Smooth muscle cell (in vitro differentiated cells): ENCODE data around the gene SCN11A. TPM values are rescaled to one million over a fixed set of nuclear protein-coding genes. Genes with fewer than 3 reads are reported as not detected.

Experiments
- DNase-seq: peaks from one replicate; lab custom pipeline; 2025; ENCODE audit not compliant: unreplicated experiment; lab: John Stamatoyannopoulos, UW
- H2AFZ ChIP-seq: fragments of 200-600 bp; sonication (generic); 2 replicates; pipeline ENCODE4 v1.6.0; 2016; ENCODE audit warnings: antibody characterized with exemption, low read depth, mild to moderate bottlenecking
- H3F3A ChIP-seq: fragments of 200-600 bp; sonication (generic); 2 replicates; pipeline ENCODE4 v1.6.0; 2017; ENCODE audit warnings: antibody characterized with exemption, low read depth
- H3K27ac ChIP-seq: fragments of 200-600 bp; sonication (generic); 2 replicates; pipeline ENCODE4 v1.5.1; 2016; ENCODE audit warnings: low read depth, mild to moderate bottlenecking
- H3K27me3 ChIP-seq: fragments of 200-600 bp; sonication (generic); 2 replicates; pipeline ENCODE4 v1.6.1; 2016; ENCODE audit warnings: low read depth, mild to moderate bottlenecking
- H3K36me3 ChIP-seq: fragments of 200-600 bp; sonication (generic); 2 replicates; pipeline ENCODE4 v1.5.1; 2016; ENCODE audit warnings: low read depth
- H3K4me1 ChIP-seq: fragments of 200-600 bp; sonication (generic); 2 replicates; pipeline ENCODE4 v1.5.1; 2016; ENCODE audit warnings: low read depth
- H3K4me2 ChIP-seq: fragments of 200-600 bp; sonication (generic); 2 replicates; pipeline ENCODE4 v1.6.0; 2016; ENCODE audit warnings: mild to moderate bottlenecking
- H3K4me3 ChIP-seq: fragments of 200-600 bp; sonication (generic); 2 replicates; pipeline ENCODE4 v1.5.1; 2016; ENCODE audit warnings: mild to moderate bottlenecking
- H3K79me2 ChIP-seq: fragments of 200-600 bp; sonication (generic); 2 replicates; pipeline ENCODE4 v1.6.0; 2016; ENCODE audit warnings: low read depth, mild to moderate bottlenecking
- H3K9ac ChIP-seq: fragments of 200-600 bp; sonication (generic); 2 replicates; pipeline ENCODE4 v1.6.0; 2016; ENCODE audit warnings: low read depth
- H3K9me3 ChIP-seq: fragments of 200-600 bp; sonication (generic); replicated peaks from 2 replicates; pipeline ENCODE4 v1.5.1; 2016; ENCODE audit warnings: low read depth
- H4K20me1 ChIP-seq: fragments of 200-600 bp; sonication (generic); 2 replicates; pipeline ENCODE4 v1.6.0; 2016; ENCODE audit warnings: low read depth
- WGBS: methylation state at CpG from one replicate; pipeline ENCODE4 v1.1.7; 2016; ENCODE audit warnings: low lambda C conversion rate; 5-methylcytosine and 5-hydroxymethylcytosine counted together
- polyA plus RNA-seq: library from polyadenylated mRNA; unstranded; fragments of >200 nt; fragmentation: Nextera tagmentation; extraction: Ambion mirVana; gene quantifications from 2 replicates; pipeline ENCODE4 v1.2.1, GENCODE V29; 2016
- total RNA-seq: library from RNA; depleted of rRNA; stranded (reverse); fragments of >200 nt; gene quantifications from 2 replicates; pipeline ENCODE4 v1.2.3, GENCODE V29; 2014
- TF ChIP-seq, protein P1 (sequence below): fragments of 200-600 bp; sonication (generic); IDR thresholded peaks from 2 replicates; pipeline ENCODE4 v1.5.1; 2017; ENCODE audit warnings: borderline replicate concordance, mild to moderate bottlenecking, antibody characterized with exemption; ENCODE audit not compliant: insufficient read depth, poor library complexity, severe bottlenecking

The SCN11A gene
- total and polyA plus RNA-seq, 2 experiments from 2014 or later = 0.04 TPM; not detected in 1

DNA sequence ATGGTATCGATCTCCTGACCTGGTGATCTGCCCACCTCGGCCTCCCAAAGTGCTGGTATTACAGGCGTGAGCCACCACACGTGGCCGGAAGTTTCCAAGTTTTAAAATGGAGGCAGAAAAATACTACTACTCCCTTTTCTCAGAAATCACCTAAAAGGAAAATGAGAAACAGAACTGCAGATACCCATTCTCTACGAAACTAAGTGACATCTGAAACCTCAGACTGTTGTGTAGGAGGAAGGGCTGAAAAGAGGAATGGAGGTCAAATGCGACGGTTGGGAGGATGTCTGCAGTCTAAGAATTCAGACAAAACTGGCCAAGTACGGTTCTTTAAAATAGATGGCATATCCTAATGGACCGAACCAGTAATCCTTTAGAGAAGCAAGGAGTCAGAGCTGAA, 24.2 kb upstream of the SCN11A start:
- TF ChIP-seq, protein P1, sequence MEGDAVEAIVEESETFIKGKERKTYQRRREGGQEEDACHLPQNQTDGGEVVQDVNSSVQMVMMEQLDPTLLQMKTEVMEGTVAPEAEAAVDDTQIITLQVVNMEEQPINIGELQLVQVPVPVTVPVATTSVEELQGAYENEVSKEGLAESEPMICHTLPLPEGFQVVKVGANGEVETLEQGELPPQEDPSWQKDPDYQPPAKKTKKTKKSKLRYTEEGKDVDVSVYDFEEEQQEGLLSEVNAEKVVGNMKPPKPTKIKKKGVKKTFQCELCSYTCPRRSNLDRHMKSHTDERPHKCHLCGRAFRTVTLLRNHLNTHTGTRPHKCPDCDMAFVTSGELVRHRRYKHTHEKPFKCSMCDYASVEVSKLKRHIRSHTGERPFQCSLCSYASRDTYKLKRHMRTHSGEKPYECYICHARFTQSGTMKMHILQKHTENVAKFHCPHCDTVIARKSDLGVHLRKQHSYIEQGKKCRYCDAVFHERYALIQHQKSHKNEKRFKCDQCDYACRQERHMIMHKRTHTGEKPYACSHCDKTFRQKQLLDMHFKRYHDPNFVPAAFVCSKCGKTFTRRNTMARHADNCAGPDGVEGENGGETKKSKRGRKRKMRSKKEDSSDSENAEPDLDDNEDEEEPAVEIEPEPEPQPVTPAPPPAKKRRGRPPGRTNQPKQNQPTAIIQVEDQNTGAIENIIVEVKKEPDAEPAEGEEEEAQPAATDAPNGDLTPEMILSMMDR = no peak
- Histone ChIP-seq H3K9me3 (no peaks in the 10 kb centered on the region), H3K9ac (no peak overlapping the region), H3K27me3 (no peaks in the 10 kb centered on the region), H3K4me2 (no peak overlapping the region), H3K27ac (no peak overlapping the region), H4K20me1 (no peaks in the 10 kb centered on the region), H3K4me3 (no peak overlapping the region), H3K4me1 (no peaks in the 10 kb centered on the region), H3F3A (no peaks in the 10 kb centered on the region), H3K36me3 (peaks cover 7% of the 10 kb centered on the region), H3K79me2 (no peaks in the 10 kb centered on the region), H2AFZ (no peak overlapping the region)
- no peak for DNase-seq
- WGBS = 98% methylated on average over 10 of the region's 10 CpGs

DNA sequence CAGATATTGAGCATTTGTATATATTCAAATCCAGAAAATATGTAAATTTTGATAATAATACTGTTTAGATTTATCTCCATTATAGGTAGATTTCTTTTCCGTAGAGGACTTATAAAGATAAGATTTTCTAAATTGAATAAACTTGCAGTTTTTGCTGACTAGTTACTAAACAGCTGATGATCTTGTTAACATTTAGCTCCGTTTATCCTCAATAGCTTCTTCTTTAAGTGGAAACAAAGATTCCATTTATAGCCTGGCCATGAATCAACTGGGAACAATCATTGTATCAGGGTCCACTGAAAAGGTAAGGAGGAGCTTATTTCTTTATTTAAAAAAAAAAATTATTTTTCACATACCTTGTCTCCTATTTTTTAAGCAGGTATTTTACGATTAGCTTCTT, 16.8 kb upstream of the SCN11A start:
- Histone ChIP-seq H3K4me2 (no peak overlapping the region), H3F3A (no peaks in the 10 kb centered on the region), H3K4me1 (no peaks in the 10 kb centered on the region), H4K20me1 (peaks cover 35% of the 10 kb centered on the region), H3K79me2 (peaks cover 2% of the 10 kb centered on the region), H3K27me3 (no peaks in the 10 kb centered on the region), H3K36me3 (no peaks in the 10 kb centered on the region), H3K27ac (no peak overlapping the region), H3K9me3 (no peaks in the 10 kb centered on the region), H2AFZ (no peak overlapping the region), H3K9ac (no peak overlapping the region), H3K4me3 (no peak overlapping the region)
- TF ChIP-seq, protein P1 = no peak
- 80% methylated on average over 3 of the region's 3 CpGs for WGBS
- DNase-seq = no peak

DNA sequence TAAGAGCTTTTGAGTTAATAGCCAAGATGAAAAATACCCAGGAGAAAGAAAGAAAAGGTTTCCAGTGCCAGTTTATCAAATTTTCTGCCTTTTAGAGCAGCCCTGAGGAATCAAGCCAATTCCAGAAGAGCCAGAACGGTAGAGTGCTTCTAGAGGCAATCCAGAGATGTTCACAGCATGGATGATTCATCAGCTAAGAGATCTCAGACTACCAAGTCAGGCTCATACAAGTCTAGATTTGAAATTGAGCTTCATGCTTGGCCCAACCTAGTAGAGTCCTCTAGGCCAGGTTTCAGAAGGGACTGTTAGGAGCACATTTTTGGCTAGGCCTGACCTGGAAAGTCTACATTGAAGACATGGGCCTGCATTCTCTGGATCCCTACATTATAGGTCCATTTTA, 15.5 kb upstream of the SCN11A start:
- H4K20me1 ChIP-seq = peaks cover 46% of the 10 kb centered on the region
- no peaks in the 10 kb centered on the region for H3K27me3 ChIP-seq
- H3K36me3 ChIP-seq = no peaks in the 10 kb centered on the region
- TF ChIP-seq, protein P1 = no peak
- H3K4me2 ChIP-seq = no peak overlapping the region
- no peaks in the 10 kb centered on the region for H3K9me3 ChIP-seq
- no peak overlapping the region for H3K9ac ChIP-seq
- DNase-seq = no peak
- H3K27ac ChIP-seq = no peak overlapping the region
- WGBS = 71% methylated on average over 1 of the region's 1 CpG
- peaks cover 4% of the 10 kb centered on the region for H3K79me2 ChIP-seq
- H3K4me1 ChIP-seq = no peaks in the 10 kb centered on the region
- no peak overlapping the region for H2AFZ ChIP-seq
- H3K4me3 ChIP-seq = no peak overlapping the region
- H3F3A ChIP-seq = no peaks in the 10 kb centered on the region

DNA sequence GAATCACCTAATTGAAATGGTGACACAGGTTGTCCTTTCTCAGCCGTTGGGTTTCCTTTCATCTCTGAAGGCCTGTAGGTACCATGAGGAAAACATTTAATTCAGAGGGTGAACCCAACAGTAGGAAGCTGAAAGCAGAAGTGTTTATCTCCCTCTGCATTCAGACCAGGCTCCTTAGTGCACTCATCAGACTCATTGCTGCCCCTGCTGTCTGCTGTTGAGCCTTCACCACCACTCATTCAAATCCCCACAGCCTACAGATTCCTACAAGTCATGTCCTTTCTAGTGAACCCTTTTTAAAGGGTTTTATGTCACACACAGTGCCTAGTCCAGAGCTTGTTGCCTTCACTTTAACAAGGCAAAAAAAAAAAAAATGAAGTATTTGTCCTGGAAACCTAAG, 13.5 kb upstream of the SCN11A start:
- no peaks in the 10 kb centered on the region for H3K9me3 ChIP-seq
- H3K4me1 ChIP-seq = no peaks in the 10 kb centered on the region
- H3K27ac ChIP-seq = no peak overlapping the region
- H3K4me2 ChIP-seq = no peak overlapping the region
- H4K20me1 ChIP-seq = peaks cover 60% of the 10 kb centered on the region
- no peaks in the 10 kb centered on the region for H3F3A ChIP-seq
- DNase-seq = no peak
- 50% methylated on average over 1 of the region's 1 CpG for WGBS
- H3K27me3 ChIP-seq = no peaks in the 10 kb centered on the region
- no peaks in the 10 kb centered on the region for H3K36me3 ChIP-seq
- H3K79me2 ChIP-seq = peaks cover 19% of the 10 kb centered on the region
- H3K4me3 ChIP-seq = no peak overlapping the region
- TF ChIP-seq, protein P1 = peak; percentile 16
- H2AFZ ChIP-seq = no peak overlapping the region
- H3K9ac ChIP-seq = no peak overlapping the region
